IMR-90 (cell line): ENCODE measurements around the gene ROCK2.

ENCODE experiments used
- BHLHE40 ChIP-seq: fragments of 150-350 bp; IDR thresholded peaks from 2 replicates; pipeline ENCODE4 v1.6.1; 2016; ENCODE audit warnings: mild to moderate bottlenecking, low read depth, low read length
- CHD1 ChIP-seq: IDR thresholded peaks from 2 replicates; pipeline ENCODE4 v1.6.1; 2012; ENCODE audit warnings: low read depth, low read length, improper control_type of control experiment
- CTCF ChIP-seq: conservative IDR thresholded peaks from 2 replicates; pipeline ENCODE4 v1.5.1; 2012; ENCODE audit warnings: mild to moderate bottlenecking, low read depth, low read length, improper control_type of control experiment
- FOS ChIP-seq: fragments of 150-350 bp; IDR thresholded peaks from 2 replicates; pipeline ENCODE4 v1.6.1; 2016; ENCODE audit warnings: low read depth, low read length
- MAFK ChIP-seq: IDR thresholded peaks from 2 replicates; pipeline ENCODE4 v1.6.1; 2012; ENCODE audit warnings: low read depth, low read length, improper control_type of control experiment
- MAZ ChIP-seq: IDR thresholded peaks from 2 replicates; pipeline ENCODE4 v1.6.1; 2012; ENCODE audit warnings: low read depth, mild to moderate bottlenecking, low read length, improper control_type of control experiment, moderate library complexity, borderline replicate concordance
- NFE2L2 ChIP-seq: fragments of 150-350 bp; IDR thresholded peaks from 2 replicates; pipeline ENCODE4 v1.6.1; 2016; ENCODE audit warnings: low read depth, mild to moderate bottlenecking, low read length
- POLR2A ChIP-seq: IDR thresholded peaks from 2 replicates; pipeline ENCODE4 v1.6.1; 2012; ENCODE audit warnings: mild to moderate bottlenecking, low read depth, low read length
- RCOR1 ChIP-seq: IDR thresholded peaks from 2 replicates; pipeline ENCODE4 v1.6.1; 2012; ENCODE audit warnings: mild to moderate bottlenecking, low read length, improper control_type of control experiment; ENCODE audit not compliant: insufficient replicate concordance
- SMC3 ChIP-seq: fragments of 150-350 bp; IDR thresholded peaks from 2 replicates; pipeline ENCODE4 v1.6.1; 2016; ENCODE audit warnings: low read depth, mild to moderate bottlenecking, antibody characterized with exemption, low read length, moderate library complexity
- USF2 ChIP-seq: fragments of 150-350 bp; IDR thresholded peaks from 2 replicates; pipeline ENCODE4 v1.6.1; 2017; ENCODE audit warnings: mild to moderate bottlenecking, antibody characterized with exemption, low read length, low read depth

- TF ChIP-seq CTCF (no peak), RCOR1 (no peak), SMC3 (no peak), NFE2L2 (no peak), POLR2A (no peak), MAZ (no peak), CHD1 (no peak), FOS (no peak), BHLHE40 (no peak), USF2 (no peak), MAFK (no peak)
These were observed 203.9 kb downstream of the ROCK2 start for GRCh38 chr2:11140492-11140891.
